Gastroesophageal sphincter (tissue), 3 donors: ENCODE results near the gene OR5W2.

Source experiments
- CTCF ChIP-seq, 4 experiments: fragments of 200-600 bp in 2 of 4; fragments of 450-650 bp in 2 of 4; sonication (generic) in 1 of 4; IDR thresholded peaks; one replicate each; pipeline ENCODE4 v1.5.1; 2017 to 2019; ENCODE audit warnings: antibody characterized with exemption in 4 of 4, mild to moderate bottlenecking in 2 of 4, moderate library complexity in 2 of 4
- POLR2A ChIP-seq, 2 donors: fragments of 450-650 bp; IDR thresholded peaks; one replicate each; pipeline ENCODE4 v1.6.1; 2017; ENCODE audit warnings: antibody characterized with exemption in 2 of 2, mild to moderate bottlenecking in 2 of 2, moderate library complexity in 1 of 2
- POLR2AphosphoS5 ChIP-seq: sonication (generic); formaldehyde crosslinking; IDR thresholded peaks from one replicate; pipeline ENCODE4 v1.6.1; 2017; ENCODE audit warnings: antibody characterized with exemption

DNA sequence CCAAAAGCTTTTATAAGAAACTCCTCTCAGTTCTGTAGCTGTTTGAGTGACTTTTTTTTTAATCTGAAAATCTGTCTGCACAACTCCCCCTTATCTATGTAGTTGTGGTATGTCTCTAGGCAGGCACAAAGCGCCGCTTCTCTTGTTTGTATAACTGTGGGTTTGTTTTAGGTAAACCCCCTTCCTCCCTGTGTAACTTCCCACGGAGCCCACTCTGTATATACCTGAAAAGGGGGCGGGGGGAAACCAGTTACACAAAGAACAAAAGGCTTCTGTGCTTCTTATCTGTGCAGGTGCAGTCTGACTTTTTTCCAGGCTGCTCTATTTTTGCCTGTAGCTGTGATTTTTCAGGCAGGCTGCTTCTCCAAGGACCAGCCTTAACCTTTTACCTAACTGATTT, 42.1 kb upstream of the OR5W2 start:
- no peak for TF ChIP-seq CTCF (IDR thresholded peaks at IDR 0.05)
- TF ChIP-seq POLR2A (IDR thresholded peaks at IDR 0.05) = no peak
- TF ChIP-seq POLR2AphosphoS5 = no peak
